GM06990 (cell line): Measurements from ENCODE around the gene GSTA1.
"Not testable (repeated sequence)": the region's sequence is repeated elsewhere in the genome, so short reads cannot be mapped to it uniquely, and the experiment has no call there.

Experiments
- DNase-seq: peaks from one replicate; pipeline ENCODE4 v3.0.0-alpha.2; 2011; ENCODE audit not compliant: insufficient read length; ENCODE audit errors: extremely low read depth
- H3K27me3 ChIP-seq: replicated peaks from 2 replicates; pipeline ENCODE4 v1.6.0; 2011; ENCODE audit warnings: low read length; ENCODE audit not compliant: control insufficient read depth, insufficient read depth
- H3K36me3 ChIP-seq: 2 replicates; pipeline ENCODE4 v1.5.1; 2011; ENCODE audit warnings: low read length; ENCODE audit not compliant: control insufficient read depth, insufficient read depth
- H3K4me3 ChIP-seq: replicated peaks from 2 replicates; pipeline ENCODE4 v1.5.1; 2011; ENCODE audit warnings: low read depth, mild to moderate bottlenecking, control low read depth, low read length
- TF ChIP-seq, protein P1 (sequence below): IDR thresholded peaks from 2 replicates; pipeline ENCODE4 v1.5.1; 2011; ENCODE audit warnings: low read length, control low read depth, mild to moderate bottlenecking, inconsistent platforms; ENCODE audit not compliant: insufficient read depth, poor library complexity, severe bottlenecking

GSTA1 gene

DNA sequence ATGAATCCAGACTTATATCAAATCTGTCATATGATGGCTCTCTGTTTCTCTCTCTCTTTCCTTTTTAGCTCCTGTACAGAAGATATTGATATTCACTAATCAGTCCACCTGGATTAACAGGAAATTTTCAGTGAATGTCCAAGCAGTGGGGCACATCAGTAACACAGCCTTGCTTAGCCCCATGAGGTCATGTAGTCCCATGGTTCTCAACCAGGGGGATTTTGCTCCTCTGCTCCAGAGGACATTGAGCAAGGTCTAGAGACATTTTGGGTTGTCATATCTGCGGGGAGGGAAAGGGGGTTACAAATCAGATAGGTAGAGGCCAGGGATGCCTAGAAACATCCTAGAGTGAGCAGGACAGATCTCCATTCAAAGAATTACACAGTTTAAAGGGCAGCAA lies 810 bp downstream of the GSTA1 start:
- TF ChIP-seq, protein P1, sequence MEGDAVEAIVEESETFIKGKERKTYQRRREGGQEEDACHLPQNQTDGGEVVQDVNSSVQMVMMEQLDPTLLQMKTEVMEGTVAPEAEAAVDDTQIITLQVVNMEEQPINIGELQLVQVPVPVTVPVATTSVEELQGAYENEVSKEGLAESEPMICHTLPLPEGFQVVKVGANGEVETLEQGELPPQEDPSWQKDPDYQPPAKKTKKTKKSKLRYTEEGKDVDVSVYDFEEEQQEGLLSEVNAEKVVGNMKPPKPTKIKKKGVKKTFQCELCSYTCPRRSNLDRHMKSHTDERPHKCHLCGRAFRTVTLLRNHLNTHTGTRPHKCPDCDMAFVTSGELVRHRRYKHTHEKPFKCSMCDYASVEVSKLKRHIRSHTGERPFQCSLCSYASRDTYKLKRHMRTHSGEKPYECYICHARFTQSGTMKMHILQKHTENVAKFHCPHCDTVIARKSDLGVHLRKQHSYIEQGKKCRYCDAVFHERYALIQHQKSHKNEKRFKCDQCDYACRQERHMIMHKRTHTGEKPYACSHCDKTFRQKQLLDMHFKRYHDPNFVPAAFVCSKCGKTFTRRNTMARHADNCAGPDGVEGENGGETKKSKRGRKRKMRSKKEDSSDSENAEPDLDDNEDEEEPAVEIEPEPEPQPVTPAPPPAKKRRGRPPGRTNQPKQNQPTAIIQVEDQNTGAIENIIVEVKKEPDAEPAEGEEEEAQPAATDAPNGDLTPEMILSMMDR = no peak
- Histone ChIP-seq H3K4me3 (no peak overlapping the region), H3K27me3 (no peaks in the 10 kb centered on the region), H3K36me3 (no peaks in the 10 kb centered on the region)
- no peak for DNase-seq

DNA sequence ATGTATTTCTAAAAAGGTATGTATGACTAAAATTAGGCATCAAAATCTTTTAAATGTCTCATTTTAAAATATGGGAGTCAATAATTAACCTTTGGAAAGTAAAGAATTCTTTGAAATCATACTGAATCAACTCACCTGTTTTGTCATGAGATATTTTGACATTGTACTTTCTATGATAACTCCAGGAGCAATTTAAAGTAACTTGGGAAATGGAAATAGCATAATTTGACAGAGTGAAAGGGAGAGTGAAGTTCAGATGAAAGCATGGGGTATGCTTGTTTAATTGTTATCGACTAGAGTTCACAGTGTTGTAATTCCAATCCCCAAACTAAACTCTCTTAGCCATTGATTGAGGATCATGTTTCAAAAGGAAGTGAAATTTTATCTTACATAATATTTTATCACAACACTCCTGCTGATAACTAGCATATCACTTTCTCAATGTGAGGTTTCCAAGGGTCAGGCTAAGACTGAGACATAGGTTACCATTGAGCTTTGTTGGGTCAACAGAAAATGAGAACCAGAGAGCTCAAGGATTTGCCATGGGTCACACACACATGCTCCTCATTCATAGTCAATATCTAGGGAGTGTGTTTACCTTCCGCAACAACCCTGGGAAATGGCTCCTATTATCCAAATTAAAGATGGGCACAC lies 2.3 kb downstream of the GSTA1 start:
- no peaks in the 10 kb centered on the region for H3K36me3 ChIP-seq
- no peak for DNase-seq
- H3K27me3 ChIP-seq = no peaks in the 10 kb centered on the region
- TF ChIP-seq, protein P1 = no peak
- H3K4me3 ChIP-seq = no peak overlapping the region

DNA sequence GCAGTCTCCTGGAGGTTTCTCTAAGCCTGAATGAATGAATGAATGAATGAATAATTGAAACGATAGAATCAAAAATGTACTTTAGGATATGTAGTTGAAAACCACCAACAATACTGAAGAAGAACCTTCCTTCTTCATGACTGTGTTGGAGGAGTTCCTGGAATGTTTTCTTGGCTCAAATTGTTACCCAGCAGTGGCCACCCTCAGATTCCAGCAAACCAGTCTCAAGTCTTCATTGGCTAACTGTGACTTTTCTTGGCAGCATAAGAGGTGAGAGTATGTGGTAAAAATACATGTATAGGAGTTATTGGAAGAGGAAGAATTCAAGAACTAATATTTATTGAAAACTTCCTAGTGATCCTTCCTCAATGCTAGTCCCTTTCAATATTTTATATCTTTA lies 4.3 kb downstream of the GSTA1 start:
- DNase-seq, H3K27me3 ChIP-seq: not testable (repeated sequence)

DNA sequence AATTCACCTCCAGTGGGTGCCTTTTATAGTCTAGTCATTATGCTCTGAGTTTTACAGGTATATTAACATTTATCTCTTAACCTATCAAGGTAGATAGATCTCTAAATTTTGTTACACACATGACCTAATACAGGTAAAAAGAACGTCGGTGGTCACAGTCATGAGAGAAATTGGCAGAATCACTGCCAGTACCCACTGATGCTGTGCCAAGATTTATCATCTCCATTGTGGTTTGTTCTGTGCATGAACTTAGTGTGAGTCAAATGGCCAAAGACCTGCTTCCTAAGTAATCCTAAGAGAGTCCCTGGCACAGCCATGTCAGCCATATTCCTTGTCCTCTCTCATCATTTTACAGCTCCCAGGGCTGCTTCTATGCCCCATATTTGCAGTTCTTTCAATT lies 9.2 kb downstream of the GSTA1 start:
- H3K4me3 ChIP-seq, H3K27me3 ChIP-seq, DNase-seq, H3K36me3 ChIP-seq: not testable (repeated sequence)

More for the DNA sequence above, 4.3 kb downstream of the GSTA1 start:
- not testable (repeated sequence) for H3K36me3 ChIP-seq, H3K4me3 ChIP-seq

DNA sequence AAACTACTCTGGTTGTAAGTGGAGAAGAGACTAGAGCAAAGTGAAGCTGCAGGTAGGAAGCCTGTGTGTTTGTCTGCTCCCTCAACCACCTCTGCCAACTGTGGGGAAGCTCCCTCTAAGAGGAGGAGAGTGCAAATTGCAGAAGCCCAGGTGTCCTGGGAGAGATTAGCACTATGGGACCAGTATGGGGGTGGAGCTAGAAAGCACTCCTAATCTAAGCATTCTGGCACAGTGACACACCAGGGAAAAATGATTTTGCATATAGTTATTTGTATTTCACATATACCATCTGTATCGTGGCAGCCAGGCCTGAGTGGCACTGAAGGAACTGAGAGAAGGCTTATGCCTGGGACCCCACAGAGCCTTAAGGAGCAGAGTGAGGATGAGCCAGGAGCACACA lies 12.8 kb downstream of the GSTA1 start:
- Histone ChIP-seq H3K27me3 (no peaks in the 10 kb centered on the region), H3K4me3 (no peak overlapping the region), H3K36me3 (no peaks in the 10 kb centered on the region)
- TF ChIP-seq, protein P1 = no peak
- no peak for DNase-seq

DNA sequence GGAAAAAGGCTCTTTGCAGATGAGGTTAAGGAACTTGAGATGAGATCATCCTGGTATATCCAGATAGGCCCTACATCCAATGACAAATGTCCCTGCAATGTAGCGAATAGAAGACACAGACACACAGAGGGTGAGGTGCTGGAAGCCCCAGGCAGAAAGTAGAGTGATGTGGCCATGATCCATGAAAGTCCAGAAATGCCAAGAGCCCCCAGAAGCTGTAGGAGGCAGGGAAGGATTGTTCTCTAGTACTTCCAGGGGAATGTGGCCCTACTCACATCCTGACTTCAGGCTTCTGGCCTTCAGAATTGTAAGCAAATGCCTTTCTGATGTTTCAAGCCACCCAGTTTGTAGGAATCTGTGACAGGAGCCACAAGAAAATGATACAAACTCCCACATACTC lies 14.0 kb downstream of the GSTA1 start:
- H3K36me3 ChIP-seq, H3K27me3 ChIP-seq, H3K4me3 ChIP-seq, DNase-seq: not testable (repeated sequence)

DNA sequence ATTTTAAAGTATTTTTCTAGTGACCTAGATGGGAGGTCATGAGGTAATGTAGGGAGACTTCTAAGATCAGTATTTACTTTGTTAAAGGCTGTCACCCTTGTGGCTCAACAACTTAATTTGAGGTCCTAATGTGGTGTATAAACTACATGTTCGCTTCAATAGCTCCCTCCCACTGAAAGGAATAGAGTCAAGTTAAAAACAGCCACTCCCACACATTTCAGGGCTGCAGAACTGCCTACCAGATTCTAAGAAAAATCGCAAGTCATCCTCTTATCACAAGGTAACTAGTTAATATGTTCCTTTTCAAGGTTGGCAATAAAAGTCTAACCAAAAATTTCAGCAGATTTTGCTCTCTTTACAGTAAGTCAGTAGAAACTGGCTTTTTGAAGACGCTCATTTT lies 15.1 kb downstream of the GSTA1 start:
- Histone ChIP-seq H3K4me3 (no peak overlapping the region), H3K27me3 (no peaks in the 10 kb centered on the region), H3K36me3 (no peaks in the 10 kb centered on the region)
- no peak for DNase-seq
- TF ChIP-seq, protein P1 = no peak
